WTC11 (cell line): ENCODE data around the gene CHMP1A.

Experiments
- ATF1 ChIP-seq: sonication (generic); formaldehyde crosslinking; IDR thresholded peaks from 2 replicates; pipeline ENCODE4 v1.8.1; 2023; ENCODE audit warnings: mild to moderate bottlenecking, moderate library complexity, missing genetic modification reagents
- ATF3 ChIP-seq: sonication (generic); formaldehyde crosslinking; conservative IDR thresholded peaks from 2 replicates; pipeline ENCODE4 v1.8.1; 2022; ENCODE audit warnings: mild to moderate bottlenecking, missing genetic modification reagents
- CBFB ChIP-seq: sonication (generic); formaldehyde crosslinking; IDR thresholded peaks from 2 replicates; pipeline ENCODE4 v1.8.1; 2022; ENCODE audit warnings: mild to moderate bottlenecking, low read depth, missing genetic modification reagents
- CREM ChIP-seq: sonication (generic); formaldehyde crosslinking; IDR thresholded peaks from 2 replicates; pipeline ENCODE4 v1.8.1; 2022; ENCODE audit warnings: mild to moderate bottlenecking, missing genetic modification reagents, moderate library complexity
- E2F5 ChIP-seq: sonication (generic); formaldehyde crosslinking; IDR thresholded peaks from 2 replicates; pipeline ENCODE4 v1.8.1; 2022; ENCODE audit warnings: mild to moderate bottlenecking, moderate library complexity, missing genetic modification reagents
- EMX1 ChIP-seq: fragments of 250-450 bp; sonication (Bioruptor Pico); IDR thresholded peaks from 2 replicates; pipeline ENCODE4 v1.8.0; 2021; ENCODE audit warnings: mild to moderate bottlenecking
- FOXJ3 ChIP-seq: sonication (generic); formaldehyde crosslinking; IDR thresholded peaks from 2 replicates; pipeline ENCODE4 v1.9.0; 2021; ENCODE audit warnings: missing genetic modification reagents, mild to moderate bottlenecking, borderline replicate concordance
- NR2C2 ChIP-seq: sonication (generic); formaldehyde crosslinking; IDR thresholded peaks from 2 replicates; pipeline ENCODE4 v1.8.0; 2022; ENCODE audit warnings: mild to moderate bottlenecking, missing genetic modification reagents
- SP1 ChIP-seq: sonication (generic); formaldehyde crosslinking; conservative IDR thresholded peaks from 2 replicates; pipeline ENCODE4 v1.8.1; 2022; ENCODE audit warnings: missing genetic modification reagents
- TCF7 ChIP-seq: sonication (generic); formaldehyde crosslinking; IDR thresholded peaks from 2 replicates; pipeline ENCODE4 v1.8.0; 2022; ENCODE audit warnings: mild to moderate bottlenecking, low read depth, missing genetic modification reagents, moderate library complexity
- TF ChIP-seq, protein P1 (sequence below): fragments of 200-600 bp; IDR thresholded peaks from 2 replicates; pipeline ENCODE4 v1.8.0; 2022; ENCODE audit warnings: antibody characterized with exemption
- TF ChIP-seq, protein P2 (sequence below): sonication (generic); formaldehyde crosslinking; IDR thresholded peaks from 2 replicates; pipeline ENCODE4 v1.8.0; 2022; ENCODE audit warnings: missing genetic modification reagents
- TF ChIP-seq, protein P3 (sequence below): sonication (generic); formaldehyde crosslinking; IDR thresholded peaks from 2 replicates; pipeline ENCODE4 v1.8.0; 2023; ENCODE audit warnings: mild to moderate bottlenecking, missing genetic modification reagents

DNA sequence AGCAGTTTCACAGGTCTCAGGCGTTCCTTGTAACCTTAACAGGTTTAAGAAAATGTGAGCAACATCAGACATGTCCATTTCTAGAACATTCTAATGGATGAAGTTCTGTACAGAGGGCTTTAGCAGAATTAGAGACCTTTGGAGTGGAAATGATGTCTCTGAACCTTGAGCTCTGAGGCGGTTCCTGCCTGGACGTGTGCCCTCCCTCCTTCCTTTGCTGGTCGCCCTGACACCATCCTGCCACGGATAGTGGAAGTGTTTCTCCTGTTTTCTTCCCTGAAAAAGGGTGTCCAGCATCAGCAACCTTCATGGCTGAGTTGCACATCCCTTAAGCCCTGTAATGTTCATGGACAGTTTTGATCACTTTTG, 11.3 kb upstream of the CHMP1A start:
- TF ChIP-seq, protein P1, sequence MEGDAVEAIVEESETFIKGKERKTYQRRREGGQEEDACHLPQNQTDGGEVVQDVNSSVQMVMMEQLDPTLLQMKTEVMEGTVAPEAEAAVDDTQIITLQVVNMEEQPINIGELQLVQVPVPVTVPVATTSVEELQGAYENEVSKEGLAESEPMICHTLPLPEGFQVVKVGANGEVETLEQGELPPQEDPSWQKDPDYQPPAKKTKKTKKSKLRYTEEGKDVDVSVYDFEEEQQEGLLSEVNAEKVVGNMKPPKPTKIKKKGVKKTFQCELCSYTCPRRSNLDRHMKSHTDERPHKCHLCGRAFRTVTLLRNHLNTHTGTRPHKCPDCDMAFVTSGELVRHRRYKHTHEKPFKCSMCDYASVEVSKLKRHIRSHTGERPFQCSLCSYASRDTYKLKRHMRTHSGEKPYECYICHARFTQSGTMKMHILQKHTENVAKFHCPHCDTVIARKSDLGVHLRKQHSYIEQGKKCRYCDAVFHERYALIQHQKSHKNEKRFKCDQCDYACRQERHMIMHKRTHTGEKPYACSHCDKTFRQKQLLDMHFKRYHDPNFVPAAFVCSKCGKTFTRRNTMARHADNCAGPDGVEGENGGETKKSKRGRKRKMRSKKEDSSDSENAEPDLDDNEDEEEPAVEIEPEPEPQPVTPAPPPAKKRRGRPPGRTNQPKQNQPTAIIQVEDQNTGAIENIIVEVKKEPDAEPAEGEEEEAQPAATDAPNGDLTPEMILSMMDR: no peak
- TF ChIP-seq E2F5 (no peak), ATF3 (CRISPR knock-in tag) (no peak), CBFB (CRISPR knock-in tag) (no peak), ATF1 (CRISPR knock-in tag) (no peak), CREM (CRISPR knock-in tag) (no peak), EMX1 (CRISPR knock-in tag) (no peak), NR2C2 (CRISPR knock-in tag) (no peak), FOXJ3 (CRISPR knock-in tag) (no peak), TCF7 (no peak), SP1 (CRISPR knock-in tag) (no peak)
- TF ChIP-seq, protein P2, sequence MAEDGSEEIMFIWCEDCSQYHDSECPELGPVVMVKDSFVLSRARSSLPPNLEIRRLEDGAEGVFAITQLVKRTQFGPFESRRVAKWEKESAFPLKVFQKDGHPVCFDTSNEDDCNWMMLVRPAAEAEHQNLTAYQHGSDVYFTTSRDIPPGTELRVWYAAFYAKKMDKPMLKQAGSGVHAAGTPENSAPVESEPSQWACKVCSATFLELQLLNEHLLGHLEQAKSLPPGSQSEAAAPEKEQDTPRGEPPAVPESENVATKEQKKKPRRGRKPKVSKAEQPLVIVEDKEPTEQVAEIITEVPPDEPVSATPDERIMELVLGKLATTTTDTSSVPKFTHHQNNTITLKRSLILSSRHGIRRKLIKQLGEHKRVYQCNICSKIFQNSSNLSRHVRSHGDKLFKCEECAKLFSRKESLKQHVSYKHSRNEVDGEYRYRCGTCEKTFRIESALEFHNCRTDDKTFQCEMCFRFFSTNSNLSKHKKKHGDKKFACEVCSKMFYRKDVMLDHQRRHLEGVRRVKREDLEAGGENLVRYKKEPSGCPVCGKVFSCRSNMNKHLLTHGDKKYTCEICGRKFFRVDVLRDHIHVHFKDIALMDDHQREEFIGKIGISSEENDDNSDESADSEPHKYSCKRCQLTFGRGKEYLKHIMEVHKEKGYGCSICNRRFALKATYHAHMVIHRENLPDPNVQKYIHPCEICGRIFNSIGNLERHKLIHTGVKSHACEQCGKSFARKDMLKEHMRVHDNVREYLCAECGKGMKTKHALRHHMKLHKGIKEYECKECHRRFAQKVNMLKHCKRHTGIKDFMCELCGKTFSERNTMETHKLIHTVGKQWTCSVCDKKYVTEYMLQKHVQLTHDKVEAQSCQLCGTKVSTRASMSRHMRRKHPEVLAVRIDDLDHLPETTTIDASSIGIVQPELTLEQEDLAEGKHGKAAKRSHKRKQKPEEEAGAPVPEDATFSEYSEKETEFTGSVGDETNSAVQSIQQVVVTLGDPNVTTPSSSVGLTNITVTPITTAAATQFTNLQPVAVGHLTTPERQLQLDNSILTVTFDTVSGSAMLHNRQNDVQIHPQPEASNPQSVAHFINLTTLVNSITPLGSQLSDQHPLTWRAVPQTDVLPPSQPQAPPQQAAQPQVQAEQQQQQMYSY: no peak
- TF ChIP-seq, protein P3, sequence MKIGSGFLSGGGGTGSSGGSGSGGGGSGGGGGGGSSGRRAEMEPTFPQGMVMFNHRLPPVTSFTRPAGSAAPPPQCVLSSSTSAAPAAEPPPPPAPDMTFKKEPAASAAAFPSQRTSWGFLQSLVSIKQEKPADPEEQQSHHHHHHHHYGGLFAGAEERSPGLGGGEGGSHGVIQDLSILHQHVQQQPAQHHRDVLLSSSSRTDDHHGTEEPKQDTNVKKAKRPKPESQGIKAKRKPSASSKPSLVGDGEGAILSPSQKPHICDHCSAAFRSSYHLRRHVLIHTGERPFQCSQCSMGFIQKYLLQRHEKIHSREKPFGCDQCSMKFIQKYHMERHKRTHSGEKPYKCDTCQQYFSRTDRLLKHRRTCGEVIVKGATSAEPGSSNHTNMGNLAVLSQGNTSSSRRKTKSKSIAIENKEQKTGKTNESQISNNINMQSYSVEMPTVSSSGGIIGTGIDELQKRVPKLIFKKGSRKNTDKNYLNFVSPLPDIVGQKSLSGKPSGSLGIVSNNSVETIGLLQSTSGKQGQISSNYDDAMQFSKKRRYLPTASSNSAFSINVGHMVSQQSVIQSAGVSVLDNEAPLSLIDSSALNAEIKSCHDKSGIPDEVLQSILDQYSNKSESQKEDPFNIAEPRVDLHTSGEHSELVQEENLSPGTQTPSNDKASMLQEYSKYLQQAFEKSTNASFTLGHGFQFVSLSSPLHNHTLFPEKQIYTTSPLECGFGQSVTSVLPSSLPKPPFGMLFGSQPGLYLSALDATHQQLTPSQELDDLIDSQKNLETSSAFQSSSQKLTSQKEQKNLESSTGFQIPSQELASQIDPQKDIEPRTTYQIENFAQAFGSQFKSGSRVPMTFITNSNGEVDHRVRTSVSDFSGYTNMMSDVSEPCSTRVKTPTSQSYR (CRISPR knock-in tag): no peak
